Neural progenitor cell (in vitro differentiated cells): ENCODE measurements around the gene TRIM22.
"Not testable (repeated sequence)": the region's sequence is repeated elsewhere in the genome, so short reads cannot be mapped to it uniquely, and the experiment has no call there.

Experiments used
- CTCF ChIP-seq: fragments of 200-600 bp; sonication (generic); IDR thresholded peaks from 2 replicates; pipeline ENCODE4 v1.5.1; 2017; ENCODE audit warnings: antibody characterized with exemption, mild to moderate bottlenecking
- EZH2 ChIP-seq: fragments of 200-600 bp; sonication (generic); IDR thresholded peaks from 2 replicates; pipeline ENCODE4 v1.6.1; 2017; ENCODE audit warnings: antibody characterized with exemption, mild to moderate bottlenecking, moderate library complexity
- EZH2phosphoT487 ChIP-seq: fragments of 200-600 bp; sonication (generic); IDR thresholded peaks from 2 replicates; pipeline ENCODE4 v1.6.1; 2017; ENCODE audit warnings: antibody characterized with exemption

- not testable (repeated sequence) for TF ChIP-seq EZH2, CTCF, EZH2phosphoT487
Measured at GRCh38 chr11:5656956-5657355, 32.6 kb upstream of the TRIM22 start.
